B cell (primary cell): ENCODE results near the gene RCVRN.

Source experiments
- CTCF ChIP-seq: fragments of 200-600 bp; IDR thresholded peaks from one replicate; pipeline ENCODE4 v1.8.0; 2022; ENCODE audit warnings: antibody characterized with exemption, mild to moderate bottlenecking
- EZH2 ChIP-seq: IDR thresholded peaks from 2 replicates; pipeline ENCODE4 v1.6.1; 2012; ENCODE audit warnings: borderline replicate concordance, low read depth, mild to moderate bottlenecking, moderate library complexity, low read length; ENCODE audit not compliant: insufficient read depth, poor library complexity, severe bottlenecking

GRCh38 chr17:9895923-9896322 lies 9.1 kb downstream of the RCVRN start:
- no peak for TF ChIP-seq CTCF
- TF ChIP-seq EZH2: no peak
